ENCODE results near the gene VWA5B2. TPM values are rescaled to one million over a fixed set of nuclear protein-coding genes. Genes with fewer than 3 reads are reported as not detected.

Gene VWA5B2
- total and polyA plus RNA-seq, 2 of the 13 experiments (the other 11 are each of a cell fraction or from before 2014, with no cell fraction given), result 0.03 to 0.04 TPM

GRCh38 chr3:184248454-184249411 is 19.3 kb downstream of the VWA5B2 start, which contains the start of gene ALG3 (continued):
- peak; percentile 27 to 40; a peak in 2 of 4 replicates for TF ChIP-seq EP300 (IDR thresholded peaks at IDR 0.05; ENCODE audit: low read depth in 2 of 2, low read length in 2 of 2)
- peak; percentile 54; the same call in 1 of the 2 replicates for TF ChIP-seq EP300 (CRISPR knock-in tag; IDR thresholded peaks at IDR 0.05; ENCODE audit: borderline replicate concordance)
- 0 out of 2 replicates have a peak, but pooled peaks have one; percentile 30 for TF ChIP-seq NCOR1 (IDR thresholded peaks at IDR 0.05; ENCODE audit: borderline replicate concordance, low read length)
- no peak; the same call in 1 of the 2 replicates for TF ChIP-seq ZNF441 (CRISPR knock-in tag; IDR thresholded peaks at IDR 0.05; ENCODE audit: borderline replicate concordance)
- TF ChIP-seq ETV5 (CRISPR knock-in tag; IDR thresholded peaks at IDR 0.05; ENCODE audit: borderline replicate concordance), result peak; percentile 65; the same call in 1 of the 2 replicates
- TF ChIP-seq MAFK (conservative IDR thresholded peaks at IDR 0.05 in 1 of 2, IDR thresholded peaks at IDR 0.05 in 1 of 2; ENCODE audit: low read length in 2 of 2), result no peak
- TF ChIP-seq NFE2L1 (CRISPR knock-in tag; IDR thresholded peaks at IDR 0.05; ENCODE audit: borderline replicate concordance), result no peak
- TF ChIP-seq ZNF598 (CRISPR knock-in tag; IDR thresholded peaks at IDR 0.05; ENCODE audit: borderline replicate concordance), result no peak
- TF ChIP-seq SMARCE1 (IDR thresholded peaks at IDR 0.05; ENCODE audit: borderline replicate concordance), result no peak
- TF ChIP-seq MED1 (CRISPR knock-in tag; IDR thresholded peaks at IDR 0.05), result peak; percentile 65
- TF ChIP-seq ZNF263 (CRISPR knock-in tag; IDR thresholded peaks at IDR 0.05), result peak; percentile 47; the same call in 1 of the 2 replicates
- TF ChIP-seq PRMT3 (CRISPR knock-in tag; IDR thresholded peaks at IDR 0.05; ENCODE audit: borderline replicate concordance, low read depth), result no peak
- no peak; the same call in none of the 2 replicates for TF ChIP-seq KDM2A (CRISPR knock-in tag; IDR thresholded peaks at IDR 0.05; ENCODE audit: borderline replicate concordance, low read depth)
- no peak; the same call in 1 of the 2 replicates for TF ChIP-seq ZFP36L1 (CRISPR knock-in tag; IDR thresholded peaks at IDR 0.05)
- 0 out of 2 replicates have a peak, but pooled peaks have one; percentile 59 for TF ChIP-seq ZNF17 (CRISPR knock-in tag; IDR thresholded peaks at IDR 0.05)
- peak; percentile 32; the same call in 1 of the 2 replicates for TF ChIP-seq BRCA1 (CRISPR knock-in tag; IDR thresholded peaks at IDR 0.05)
- TF ChIP-seq, protein P1, sequence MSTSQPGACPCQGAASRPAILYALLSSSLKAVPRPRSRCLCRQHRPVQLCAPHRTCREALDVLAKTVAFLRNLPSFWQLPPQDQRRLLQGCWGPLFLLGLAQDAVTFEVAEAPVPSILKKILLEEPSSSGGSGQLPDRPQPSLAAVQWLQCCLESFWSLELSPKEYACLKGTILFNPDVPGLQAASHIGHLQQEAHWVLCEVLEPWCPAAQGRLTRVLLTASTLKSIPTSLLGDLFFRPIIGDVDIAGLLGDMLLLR (CRISPR knock-in tag; IDR thresholded peaks at IDR 0.05), result no peak; the same call in 1 of the 2 replicates
- no peak for TF ChIP-seq NPAS2 (CRISPR knock-in tag; IDR thresholded peaks at IDR 0.05; ENCODE audit: borderline replicate concordance)
- TF ChIP-seq EEA1 (CRISPR knock-in tag; IDR thresholded peaks at IDR 0.05; ENCODE audit: borderline replicate concordance), result peak; percentile 89; the same call in 1 of the 2 replicates
- 0 out of 2 replicates have a peak, but pooled peaks have one; percentile 85 for TF ChIP-seq ARHGAP35 (CRISPR knock-in tag; IDR thresholded peaks at IDR 0.05; ENCODE audit: borderline replicate concordance)
- peak; percentile 44; the same call in 1 of the 2 replicates for TF ChIP-seq ZFP82 (CRISPR knock-in tag; IDR thresholded peaks at IDR 0.05; ENCODE audit: borderline replicate concordance)
- no peak for TF ChIP-seq ZNF431 (CRISPR knock-in tag; IDR thresholded peaks at IDR 0.05; ENCODE audit: borderline replicate concordance, low read depth)
- TF ChIP-seq ZNF644 (CRISPR knock-in tag; IDR thresholded peaks at IDR 0.05; ENCODE audit: low read depth), result no peak
- TF ChIP-seq ZNF773 (CRISPR knock-in tag; IDR thresholded peaks at IDR 0.05; ENCODE audit: borderline replicate concordance), result peak; percentile 91
- TF ChIP-seq ZNF572 (CRISPR knock-in tag; IDR thresholded peaks at IDR 0.05), result no peak
- no peak for TF ChIP-seq ZNF567 (CRISPR knock-in tag; IDR thresholded peaks at IDR 0.05; ENCODE audit: borderline replicate concordance)
- peak; percentile 93 for TF ChIP-seq HOXD1 (CRISPR knock-in tag; IDR thresholded peaks at IDR 0.05)
- TF ChIP-seq HNRNPH1 (optimal IDR thresholded peaks at IDR 0.05; ENCODE audit: low read depth, low read length), result no peak
- peak; percentile 37; the same call in 1 of the 2 replicates for TF ChIP-seq SIX4 (CRISPR knock-in tag; IDR thresholded peaks at IDR 0.05)
- 0 out of 2 replicates have a peak, but pooled peaks have one; percentile 68 for TF ChIP-seq SATB2 (CRISPR knock-in tag; IDR thresholded peaks at IDR 0.05)
- peak; percentile 89 for TF ChIP-seq ZNF747 (CRISPR knock-in tag; IDR thresholded peaks at IDR 0.05; ENCODE audit: borderline replicate concordance)

Measured in HepG2 (cell line).